ENCODE data around the gene ATAT1. TPM values are rescaled to one million over a fixed set of nuclear protein-coding genes. Genes with fewer than 3 reads are reported as not detected.

ATAT1 gene
- total and polyA plus RNA-seq, 2 of the 13 experiments (the other 11 are each of a cell fraction or from before 2014, with no cell fraction given), result 9.2 to 23.6 TPM

GRCh38 chr6:30616811-30617564 is 9.7 kb upstream of the ATAT1 start, which contains the start of gene PPP1R10 (continued):
- TF ChIP-seq ZNF800 (CRISPR knock-in tag; IDR thresholded peaks at IDR 0.05) (no peak), ZNF687 (CRISPR knock-in tag; IDR thresholded peaks at IDR 0.05) (no peak), HDAC2 (CRISPR knock-in tag; IDR thresholded peaks at IDR 0.05) (no peak), PATZ1 (CRISPR knock-in tag; IDR thresholded peaks at IDR 0.05) (peak; percentile 46; the same call in 1 of the 2 replicates), ZNF773 (CRISPR knock-in tag; IDR thresholded peaks at IDR 0.05; ENCODE audit: borderline replicate concordance) (peak; percentile 80; the same call in 1 of the 2 replicates)
